Stimulated activated CD8-positive, alpha-beta memory T cell treated with anti-CD3 and anti-CD28 coated beads, Interleukin-15, amount 100 ng/mL, for 1 hour (primary cell): ENCODE data around the gene PGM3.

Experiments
- DNase-seq: peaks from one replicate; pipeline ENCODE4 v3.0.0-alpha.2; 2020; ENCODE audit warnings: low read depth

The PGM3 gene

DNA sequence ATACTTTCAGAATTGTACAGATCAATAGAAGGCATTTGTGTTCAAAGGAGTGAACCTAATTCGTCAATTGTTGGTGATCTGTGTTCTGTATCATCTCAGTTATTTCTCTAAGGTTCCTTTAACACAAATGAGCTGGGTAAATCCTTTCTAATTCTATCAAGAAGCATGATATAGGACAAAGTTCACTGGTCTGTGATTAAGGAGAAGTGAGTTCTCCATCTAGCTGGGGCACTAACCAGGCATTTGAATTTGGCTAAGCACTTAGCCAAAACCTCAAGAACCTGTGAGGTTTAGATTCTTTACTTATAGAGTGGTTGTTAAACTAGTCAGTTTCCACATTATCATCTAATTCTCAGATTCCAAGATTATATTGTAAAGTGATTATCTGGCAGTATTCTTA, 75.3 kb downstream of the PGM3 start:
- DNase-seq, result no peak
